ENCODE measurements around the gene ASXL2.

- TF ChIP-seq, protein P1, sequence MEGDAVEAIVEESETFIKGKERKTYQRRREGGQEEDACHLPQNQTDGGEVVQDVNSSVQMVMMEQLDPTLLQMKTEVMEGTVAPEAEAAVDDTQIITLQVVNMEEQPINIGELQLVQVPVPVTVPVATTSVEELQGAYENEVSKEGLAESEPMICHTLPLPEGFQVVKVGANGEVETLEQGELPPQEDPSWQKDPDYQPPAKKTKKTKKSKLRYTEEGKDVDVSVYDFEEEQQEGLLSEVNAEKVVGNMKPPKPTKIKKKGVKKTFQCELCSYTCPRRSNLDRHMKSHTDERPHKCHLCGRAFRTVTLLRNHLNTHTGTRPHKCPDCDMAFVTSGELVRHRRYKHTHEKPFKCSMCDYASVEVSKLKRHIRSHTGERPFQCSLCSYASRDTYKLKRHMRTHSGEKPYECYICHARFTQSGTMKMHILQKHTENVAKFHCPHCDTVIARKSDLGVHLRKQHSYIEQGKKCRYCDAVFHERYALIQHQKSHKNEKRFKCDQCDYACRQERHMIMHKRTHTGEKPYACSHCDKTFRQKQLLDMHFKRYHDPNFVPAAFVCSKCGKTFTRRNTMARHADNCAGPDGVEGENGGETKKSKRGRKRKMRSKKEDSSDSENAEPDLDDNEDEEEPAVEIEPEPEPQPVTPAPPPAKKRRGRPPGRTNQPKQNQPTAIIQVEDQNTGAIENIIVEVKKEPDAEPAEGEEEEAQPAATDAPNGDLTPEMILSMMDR (conservative IDR thresholded peaks at IDR 0.05; ENCODE audit: low read length): no peak
- TF ChIP-seq EZH2phosphoT487 (IDR thresholded peaks at IDR 0.05; ENCODE audit: borderline replicate concordance): no peak
Observed at GRCh38 chr2:25881764-25882163, 3.5 kb upstream of the ASXL2 start.
